ENCODE measurements around the gene AGAP1. TPM values are rescaled to one million over a fixed set of nuclear protein-coding genes. Genes with fewer than 3 reads are reported as not detected.

The AGAP1 gene
- total RNA-seq, 4 donors from 2014 or later: 5.3 to 30.6 (median 19.2) TPM

- Histone ChIP-seq H3K36me3 (no peaks in the 10 kb centered on the region), H3K4me3 (no peak overlapping the region), H3K4me1 (no peaks in the 10 kb centered on the region), H3K9me3 (no peaks in the 10 kb centered on the region), H3K27ac (no peak overlapping the region), H3K27me3 (no peaks in the 10 kb centered on the region)
- intact Hi-C loops (cut with DNase I; ENCODE audit: low total_unique reads): no loop called here
- DNase-seq: no peak
- TF ChIP-seq CTCF (IDR thresholded peaks at IDR 0.05) (no peak), POLR2A (IDR thresholded peaks at IDR 0.05) (no peak)
Observed at GRCh38 chr2:236113425-236113824, 619.6 kb downstream of the AGAP1 start.

- Histone ChIP-seq H3K27ac (no peak overlapping the region), H3K4me3 (no peak overlapping the region), H3K36me3 (no peaks in the 10 kb centered on the region), H3K9me3 (no peaks in the 10 kb centered on the region), H3K27me3 (no peaks in the 10 kb centered on the region), H3K4me1 (no peaks in the 10 kb centered on the region)
- intact Hi-C loops (cut with DNase I; ENCODE audit: low total_unique reads): no loop called here
- no peak for DNase-seq
- TF ChIP-seq POLR2A (IDR thresholded peaks at IDR 0.05) (no peak), CTCF (IDR thresholded peaks at IDR 0.05) (no peak)
Observed at GRCh38 chr2:236113948-236114347, 620.1 kb downstream of the AGAP1 start.

GRCh38 chr2:236114959-236115358 lies 621.1 kb downstream of the AGAP1 start:
- Histone ChIP-seq H3K27ac (no peak overlapping the region), H3K9me3 (no peaks in the 10 kb centered on the region), H3K4me1 (no peaks in the 10 kb centered on the region), H3K27me3 (no peaks in the 10 kb centered on the region), H3K36me3 (no peaks in the 10 kb centered on the region), H3K4me3 (no peak overlapping the region)
- DNase-seq: no peak
- no peak for TF ChIP-seq CTCF (IDR thresholded peaks at IDR 0.05)
- no peak for TF ChIP-seq POLR2A (IDR thresholded peaks at IDR 0.05)
- intact Hi-C loops (cut with DNase I; ENCODE audit: low total_unique reads): no loop called here

- intact Hi-C loops (cut with DNase I; ENCODE audit: low total_unique reads): no loop called here
- H3K27me3 ChIP-seq: no peaks in the 10 kb centered on the region
- TF ChIP-seq CTCF (IDR thresholded peaks at IDR 0.05): no peak
- no peaks in the 10 kb centered on the region for H3K4me1 ChIP-seq
- DNase-seq: no peak
- H3K36me3 ChIP-seq: no peaks in the 10 kb centered on the region
- no peak overlapping the region for H3K27ac ChIP-seq
- no peaks in the 10 kb centered on the region for H3K9me3 ChIP-seq
- H3K4me3 ChIP-seq: no peak overlapping the region
Observed at GRCh38 chr2:236117401-236117800, 623.6 kb downstream of the AGAP1 start.

- TF ChIP-seq POLR2A (IDR thresholded peaks at IDR 0.05): no peak
- DNase-seq: no peak
Observed at GRCh38 chr2:236117861-236118269, 624.0 kb downstream of the AGAP1 start.

GRCh38 chr2:236119003-236119402 lies 625.2 kb downstream of the AGAP1 start:
- H3K4me3 ChIP-seq: no peak overlapping the region
- H3K27me3 ChIP-seq: no peaks in the 10 kb centered on the region
- no peaks in the 10 kb centered on the region for H3K36me3 ChIP-seq
- DNase-seq: no peak
- H3K4me1 ChIP-seq: no peaks in the 10 kb centered on the region
- intact Hi-C loops (cut with DNase I; ENCODE audit: low total_unique reads): no loop called here
- no peaks in the 10 kb centered on the region for H3K9me3 ChIP-seq
- TF ChIP-seq POLR2A (IDR thresholded peaks at IDR 0.05) (no peak), CTCF (IDR thresholded peaks at IDR 0.05) (no peak)
- no peak overlapping the region for H3K27ac ChIP-seq

More at GRCh38 chr2:236117861-236118269, 624.0 kb downstream of the AGAP1 start:
- Histone ChIP-seq H3K4me1 (no peaks in the 10 kb centered on the region), H3K27me3 (no peaks in the 10 kb centered on the region), H3K4me3 (no peak overlapping the region), H3K9me3 (no peaks in the 10 kb centered on the region), H3K27ac (no peak overlapping the region), H3K36me3 (no peaks in the 10 kb centered on the region)
- intact Hi-C loops (cut with DNase I; ENCODE audit: low total_unique reads): no loop called here

Measured in uterus (tissue), 4 donors.